Stomach (tissue), 19 donors: ENCODE results near the gene NOCT. TPM values are rescaled to one million over a fixed set of nuclear protein-coding genes. Genes with fewer than 3 reads are reported as not detected.

Experiments
- DNase-seq, 2 donors: peaks; one replicate each; pipeline versions ENCODE4 v3.0.0 to v3.0.0-alpha.2; 2013 to 2019
- H3K27ac ChIP-seq, 5 donors: fragments of 200-600 bp in 4 of 5; sonication (generic) in 4 of 5; one replicate each; pipeline ENCODE4 v1.5.1; 2013 to 2019; ENCODE audit warnings: mild to moderate bottlenecking in 1 of 5, moderate library complexity in 1 of 5
- H3K27me3 ChIP-seq, 3 donors: fragments of 200-600 bp; sonication (generic); one replicate each; pipeline ENCODE4 v1.5.1; 2017 to 2019; ENCODE audit warnings: mixed run types in 1 of 3
- H3K36me3 ChIP-seq, 4 donors: fragments of 200-600 bp; sonication (generic); 1 replicate in 3 of 4; 2 replicates in 1 of 4; pipeline ENCODE4 v1.5.1; 2016 to 2019
- H3K4me1 ChIP-seq, 4 donors: fragments of 200-600 bp; sonication (generic); one replicate each; pipeline ENCODE4 v1.5.1; 2016 to 2019
- H3K4me3 ChIP-seq, 4 donors: fragments of 200-600 bp; sonication (generic) in 3 of 4; one replicate each; pipeline ENCODE4 v1.5.1; 2016 to 2019; ENCODE audit warnings: mild to moderate bottlenecking in 1 of 4
- H3K9me3 ChIP-seq, 4 donors: fragments of 200-600 bp; sonication (generic); one replicate each; pipeline ENCODE4 v1.5.1; 2016 to 2019
- EP300 ChIP-seq: sonication (generic); formaldehyde crosslinking; IDR thresholded peaks from one replicate; pipeline ENCODE4 v1.6.1; 2017; ENCODE audit warnings: antibody characterized with exemption
- POLR2A ChIP-seq, 4 donors: fragments of 450-650 bp; IDR thresholded peaks; one replicate each; pipeline ENCODE4 v1.6.1; 2016; ENCODE audit warnings: antibody characterized with exemption in 4 of 4, control low read depth in 2 of 4, mild to moderate bottlenecking in 1 of 4, moderate library complexity in 1 of 4
- POLR2AphosphoS5 ChIP-seq, 3 donors: sonication (generic); formaldehyde crosslinking; IDR thresholded peaks; one replicate each; pipeline ENCODE4 v1.6.1; 2016; ENCODE audit warnings: antibody characterized with exemption in 3 of 3
- WGBS, 5 donors: extraction: QIAGEN DNeasy Blood & Tissue Kit in 3 of 5; methylation state at CpG; one replicate each; pipeline versions ENCODE4 v1.1.5 to v1.1.7; 2013 to 2018; 5-methylcytosine and 5-hydroxymethylcytosine counted together
- intact Hi-C: fragments of 100-400 bp; cut with DNase I; formaldehyde crosslinking; loops from one replicate; pipeline ENCODE4 v1.15.1; 2023; ENCODE audit warnings: low total_unique reads
- long read RNA-seq, 10 donors: transcript quantifications; one replicate each; lab custom pipeline, GENCODE V29; 2026
- polyA plus RNA-seq, 3 donors: library from polyadenylated mRNA; stranded (reverse); fragments of 200-250 nt; gene quantifications; one replicate each; pipeline ENCODE4 v1.2.3, GENCODE V29; 2013
- total RNA-seq, 5 donors: library from RNA; depleted of rRNA; stranded (reverse); fragments of >200 nt; gene quantifications; one replicate each; pipeline versions ENCODE4 v1.1.0 to v1.2.3, GENCODE V29; 2014 to 2016
- TF ChIP-seq, protein P1 (sequence below), 7 experiments: fragments of 450-650 bp in 4 of 7; fragments of 200-600 bp in 3 of 7; sonication (generic) in 3 of 7; IDR thresholded peaks; one replicate each; pipeline ENCODE4 v1.5.1; 2016 to 2019; ENCODE audit warnings: antibody characterized with exemption in 7 of 7, control low read depth in 2 of 7, mild to moderate bottlenecking in 1 of 7
- donor health status: healthy with polysubstance abuse.
- donor health status: Bipolar disorder and iron deficiency.
- donor health status: healthy.

The NOCT gene, protein sequence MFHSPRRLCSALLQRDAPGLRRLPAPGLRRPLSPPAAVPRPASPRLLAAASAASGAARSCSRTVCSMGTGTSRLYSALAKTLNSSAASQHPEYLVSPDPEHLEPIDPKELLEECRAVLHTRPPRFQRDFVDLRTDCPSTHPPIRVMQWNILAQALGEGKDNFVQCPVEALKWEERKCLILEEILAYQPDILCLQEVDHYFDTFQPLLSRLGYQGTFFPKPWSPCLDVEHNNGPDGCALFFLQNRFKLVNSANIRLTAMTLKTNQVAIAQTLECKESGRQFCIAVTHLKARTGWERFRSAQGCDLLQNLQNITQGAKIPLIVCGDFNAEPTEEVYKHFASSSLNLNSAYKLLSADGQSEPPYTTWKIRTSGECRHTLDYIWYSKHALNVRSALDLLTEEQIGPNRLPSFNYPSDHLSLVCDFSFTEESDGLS
- total RNA-seq (1 to 10 TPM in 2 of 5 donors, under 1 TPM in 1, not detected in 2; 0.58 to 4.4 (median 2.2) TPM), polyA plus RNA-seq (1 to 10 TPM in 1 of 3 donors, under 1 TPM in 2; 0.38 to 1.1 (median 0.76) TPM)
- long read RNA-seq, donor 1, partial matches to known transcripts = 7 of 7 reads
- long read RNA-seq, donor 1, other reads (novel, unspliced or antisense) = 0 of 7 reads
- long read RNA-seq, donor 2, partial matches to known transcripts = 5 of 5 reads
- long read RNA-seq, donor 2, other reads (novel, unspliced or antisense) = 0 of 5 reads
- long read RNA-seq, donor 3 = 0 reads
- long read RNA-seq, donor 4 = 0 reads
- long read RNA-seq, donor 5 = 0 reads
- long read RNA-seq, donor 6, partial matches to known transcripts = 42 of 62 reads
- long read RNA-seq, donor 6, other reads (novel, unspliced or antisense) = 19 of 62 reads
- long read RNA-seq, donor 7 = 0 reads
- long read RNA-seq, donor 8, partial matches to known transcripts = 0 of 1 reads
- long read RNA-seq, donor 8, other reads (novel, unspliced or antisense) = 0 of 1 reads
- long read RNA-seq, donor 9 = 0 reads
- long read RNA-seq, donor 10 = 0 reads

DNA sequence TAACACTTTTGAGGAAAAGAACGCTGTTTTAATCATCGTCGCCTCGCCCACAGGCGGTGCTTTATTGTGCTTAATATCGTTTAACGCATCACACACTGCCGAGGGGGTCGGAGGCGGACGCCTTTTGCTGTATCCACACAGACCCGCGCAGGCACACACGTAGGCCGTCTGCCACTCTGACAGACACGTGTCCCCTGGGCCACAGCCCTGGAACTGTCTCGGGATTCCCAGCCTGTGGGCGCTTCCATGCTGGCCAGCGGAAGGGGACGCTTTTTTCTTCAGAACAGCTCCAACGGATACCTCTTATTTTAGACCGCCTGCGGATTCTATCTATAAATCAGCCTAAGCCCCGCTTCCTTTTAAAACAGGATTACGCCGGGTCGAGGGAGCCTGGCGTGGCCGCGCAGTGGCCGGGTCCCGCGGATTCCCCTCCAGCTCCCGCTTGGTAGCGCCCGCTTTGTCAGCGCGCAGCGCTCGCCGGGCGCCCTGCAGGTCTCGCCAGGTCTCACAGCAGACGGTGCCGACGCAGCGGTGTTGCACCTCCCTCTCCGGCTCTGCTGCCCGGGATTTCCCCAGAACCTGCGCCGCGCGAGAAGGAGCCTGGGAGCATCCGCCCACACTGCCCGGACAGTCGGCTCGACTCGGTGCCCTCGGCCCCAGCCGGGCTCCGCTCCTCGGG lies at the start of gene NOCT:
Gene NOCT (plus strand): TSS at position 513 of the 679 bp plus-strand sequence. CDS start 201 bp downstream, outside the sequence.
- TF ChIP-seq, protein P1, sequence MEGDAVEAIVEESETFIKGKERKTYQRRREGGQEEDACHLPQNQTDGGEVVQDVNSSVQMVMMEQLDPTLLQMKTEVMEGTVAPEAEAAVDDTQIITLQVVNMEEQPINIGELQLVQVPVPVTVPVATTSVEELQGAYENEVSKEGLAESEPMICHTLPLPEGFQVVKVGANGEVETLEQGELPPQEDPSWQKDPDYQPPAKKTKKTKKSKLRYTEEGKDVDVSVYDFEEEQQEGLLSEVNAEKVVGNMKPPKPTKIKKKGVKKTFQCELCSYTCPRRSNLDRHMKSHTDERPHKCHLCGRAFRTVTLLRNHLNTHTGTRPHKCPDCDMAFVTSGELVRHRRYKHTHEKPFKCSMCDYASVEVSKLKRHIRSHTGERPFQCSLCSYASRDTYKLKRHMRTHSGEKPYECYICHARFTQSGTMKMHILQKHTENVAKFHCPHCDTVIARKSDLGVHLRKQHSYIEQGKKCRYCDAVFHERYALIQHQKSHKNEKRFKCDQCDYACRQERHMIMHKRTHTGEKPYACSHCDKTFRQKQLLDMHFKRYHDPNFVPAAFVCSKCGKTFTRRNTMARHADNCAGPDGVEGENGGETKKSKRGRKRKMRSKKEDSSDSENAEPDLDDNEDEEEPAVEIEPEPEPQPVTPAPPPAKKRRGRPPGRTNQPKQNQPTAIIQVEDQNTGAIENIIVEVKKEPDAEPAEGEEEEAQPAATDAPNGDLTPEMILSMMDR (IDR thresholded peaks at IDR 0.05) = peak in 1 of 7 experiments; percentile 10
- peak; percentile 94 to 99 (median 94) for TF ChIP-seq POLR2AphosphoS5 (IDR thresholded peaks at IDR 0.05)
- TF ChIP-seq EP300 = no peak
- TF ChIP-seq POLR2A (IDR thresholded peaks at IDR 0.05) = peak in 2 of 4 donors; percentile 71 to 85
- Histone ChIP-seq H3K27me3 (no peaks in the 10 kb centered on the region), H3K36me3 (no peaks in the 10 kb centered on the region), H3K27ac (peak within 1 kb of the TSS; percentile 87 to 93 (median 91)), H3K4me3 (peak within 1 kb of the TSS; percentile 75 to 87 (median 77)), H3K4me1 (peaks cover 14 to 53% (median 19%) of the 10 kb centered on the region in 4 donors), H3K9me3 (no peaks in the 10 kb centered on the region)
- WGBS, 5 donors = 0 to 1% (median 0%) methylated on average over 23 to 62 of the region's 62 CpGs
- peak; percentile 92 to 97 for DNase-seq
- intact Hi-C loops = no loop called here

GRCh38 chr4:138967313-138967712 lies 48.3 kb upstream of the NOCT start:
- DNase-seq = peak in 1 of 2 donors; percentile 35
- Histone ChIP-seq H3K4me1 (no peaks in the 10 kb centered on the region), H3K36me3 (no peaks in the 10 kb centered on the region), H3K9me3 (no peaks in the 10 kb centered on the region), H3K27ac (no peak overlapping the region), H3K27me3 (no peaks in the 10 kb centered on the region), H3K4me3 (no peak overlapping the region)
- TF ChIP-seq, protein P1 (IDR thresholded peaks at IDR 0.05) = no peak
- no peak for TF ChIP-seq POLR2AphosphoS5 (IDR thresholded peaks at IDR 0.05)
- no peak for TF ChIP-seq EP300
- TF ChIP-seq POLR2A (IDR thresholded peaks at IDR 0.05) = no peak
- intact Hi-C loops = no loop called here
- WGBS, 5 donors = 49 to 62% (median 54%) methylated on average over 3 of the region's 3 CpGs

GRCh38 chr4:138972956-138973801 lies 42.4 kb upstream of the NOCT start:
- Histone ChIP-seq H3K36me3 (no peaks in the 10 kb centered on the region), H3K4me1 (no peaks in the 10 kb centered on the region), H3K4me3 (no peak overlapping the region), H3K9me3 (no peaks in the 10 kb centered on the region), H3K27ac (no peak overlapping the region), H3K27me3 (no peaks in the 10 kb centered on the region)
- no peak for TF ChIP-seq POLR2A (IDR thresholded peaks at IDR 0.05)
- intact Hi-C loops = no loop called here
- 59 to 80% (median 70%) methylated on average over 5 to 9 of the region's 9 CpGs for WGBS, 5 donors
- peak in 1 of 2 donors; percentile 21 for DNase-seq

DNA sequence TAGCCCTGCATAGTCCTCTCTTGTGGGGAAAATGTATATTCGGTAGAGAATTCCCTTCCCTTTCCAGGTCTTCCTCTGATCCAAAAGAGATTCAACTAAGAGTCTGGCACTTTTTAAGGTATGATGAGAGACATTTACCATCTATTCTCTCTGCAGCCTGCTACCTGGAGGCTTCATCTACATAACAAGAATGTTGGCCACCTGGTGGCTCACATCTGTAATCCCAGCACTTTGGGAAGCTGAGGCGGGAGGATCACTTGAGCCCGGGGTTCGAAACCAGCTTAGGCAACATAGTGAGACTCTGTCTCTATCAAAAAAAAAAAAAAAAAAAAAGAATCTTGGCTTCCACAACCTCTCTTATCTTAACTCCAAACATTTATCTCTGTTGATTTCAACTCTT lies 40.4 kb upstream of the NOCT start:
- TF ChIP-seq POLR2A (IDR thresholded peaks at IDR 0.05) (no peak), POLR2AphosphoS5 (IDR thresholded peaks at IDR 0.05) (no peak), EP300 (no peak)
- TF ChIP-seq, protein P1 (IDR thresholded peaks at IDR 0.05) = no peak
- Histone ChIP-seq H3K36me3 (no peaks in the 10 kb centered on the region), H3K27me3 (no peaks in the 10 kb centered on the region), H3K4me1 (no peaks in the 10 kb centered on the region), H3K4me3 (no peak overlapping the region), H3K27ac (no peak overlapping the region), H3K9me3 (no peaks in the 10 kb centered on the region)
- WGBS, 5 donors = 72 to 88% (median 77%) methylated on average over 4 of the region's 4 CpGs
- DNase-seq = no peak
- intact Hi-C loops = no loop called here
